ENCODE results near the gene PEX6. TPM values are rescaled to one million over a fixed set of nuclear protein-coding genes. Genes with fewer than 3 reads are reported as not detected.

Gene PEX6
- total RNA-seq, 2 experiments from 2014 or later: 12.8 to 13.6 TPM

- no peak for DNase-seq
- H3K27me3 Mint-ChIP-seq: no peaks in the 10 kb centered on the region
- H3K4me3 Mint-ChIP-seq: peak overlapping the region; percentile 45
- TF ChIP-seq CTCF (IDR thresholded peaks at IDR 0.05): no peak
- POLR2A ChIA-PET: interaction anchor here (0.6 to 3.1 kb wide), 5 partner anchors 29 to 167 kb away, joined by 3 to 65 read pairs (median 58); partner anchors contain the start of genes CNPY3, KLC4, MRPL2 and PEX6
- CTCF ChIA-PET: no interaction called here
- H3K4me1 Mint-ChIP-seq (ENCODE audit: low read depth): peaks cover 46% of the 10 kb centered on the region
- H3K4me1 ChIP-seq (ENCODE audit: insufficient read depth, low read length): peaks cover 51% of the 10 kb centered on the region
- peaks cover 61% of the 10 kb centered on the region for H3K36me3 ChIP-seq (ENCODE audit: insufficient read depth, low read length)
- no peak overlapping the region for H3K27ac ChIP-seq (ENCODE audit: low read depth in 1 of 2, low read length in 2 of 2)
- peak overlapping the region; percentile 81 for H3K27ac Mint-ChIP-seq
- no peak for ATAC-seq (ENCODE audit: poor library complexity)
- intact Hi-C loops (cut with DNase I, micrococcal nuclease): loop anchor here in 1 of 2 experiments (2.0 to 5.0 kb wide), 4 partner anchors 110 to 796 kb away; partner anchors contain the start of genes MRPS10, SRF and UBR2
- no peaks in the 10 kb centered on the region for H3K27me3 ChIP-seq (ENCODE audit: control insufficient read depth in 1 of 2, insufficient read depth in 2 of 2, low read length in 2 of 2)
- no peaks in the 10 kb centered on the region for H3K9me3 Mint-ChIP-seq
- H3K4me3 ChIP-seq (ENCODE audit: low read length): no peak overlapping the region
- H3K9me3 ChIP-seq (ENCODE audit: control insufficient read depth in 1 of 2, insufficient read depth in 1 of 2, low read length in 2 of 2): no peaks in the 10 kb centered on the region
- H3K36me3 Mint-ChIP-seq (ENCODE audit: low read depth): peaks cover 77% of the 10 kb centered on the region
Observed at GRCh38 chr6:43012364-43012763, 33.4 kb upstream of the PEX6 start.

- peaks cover 38% of the 10 kb centered on the region for H3K4me1 Mint-ChIP-seq (ENCODE audit: low read depth)
- Histone ChIP-seq H3K4me1 (ENCODE audit: insufficient read depth, low read length) (peaks cover 39% of the 10 kb centered on the region), H3K27ac (ENCODE audit: low read depth in 1 of 2, low read length in 2 of 2) (no peak overlapping the region), H3K4me3 (ENCODE audit: low read length) (no peak overlapping the region), H3K27me3 (ENCODE audit: control insufficient read depth in 1 of 2, insufficient read depth in 2 of 2, low read length in 2 of 2) (no peaks in the 10 kb centered on the region), H3K9me3 (ENCODE audit: control insufficient read depth in 1 of 2, insufficient read depth in 1 of 2, low read length in 2 of 2) (no peaks in the 10 kb centered on the region), H3K36me3 (ENCODE audit: insufficient read depth, low read length) (peaks cover 62% of the 10 kb centered on the region)
- CTCF ChIA-PET: no interaction called here
- DNase-seq (no peak), ATAC-seq (ENCODE audit: poor library complexity) (no peak)
- H3K4me3 Mint-ChIP-seq: no peak overlapping the region
- no peaks in the 10 kb centered on the region for H3K9me3 Mint-ChIP-seq
- intact Hi-C loops (cut with DNase I, micrococcal nuclease): loop anchor here in 1 of 2 experiments (5.0 kb wide), 3 partner anchors 109 to 449 kb away; partner anchors contain the start of genes SRF and UBR2
- POLR2A ChIA-PET: interaction anchor here (1.2 to 1.7 kb wide), 3 partner anchors 27 to 48 kb away, joined by 3 to 8 read pairs (median 8); partner anchors contain the start of genes KLC4, MRPL2, PEX6 and PPP2R5D
- peaks cover 78% of the 10 kb centered on the region for H3K36me3 Mint-ChIP-seq (ENCODE audit: low read depth)
- no peaks in the 10 kb centered on the region for H3K27me3 Mint-ChIP-seq
- H3K27ac Mint-ChIP-seq: no peak overlapping the region
- TF ChIP-seq CTCF (IDR thresholded peaks at IDR 0.05): no peak
Observed at GRCh38 chr6:43011207-43011606, 32.2 kb upstream of the PEX6 start.

DNA sequence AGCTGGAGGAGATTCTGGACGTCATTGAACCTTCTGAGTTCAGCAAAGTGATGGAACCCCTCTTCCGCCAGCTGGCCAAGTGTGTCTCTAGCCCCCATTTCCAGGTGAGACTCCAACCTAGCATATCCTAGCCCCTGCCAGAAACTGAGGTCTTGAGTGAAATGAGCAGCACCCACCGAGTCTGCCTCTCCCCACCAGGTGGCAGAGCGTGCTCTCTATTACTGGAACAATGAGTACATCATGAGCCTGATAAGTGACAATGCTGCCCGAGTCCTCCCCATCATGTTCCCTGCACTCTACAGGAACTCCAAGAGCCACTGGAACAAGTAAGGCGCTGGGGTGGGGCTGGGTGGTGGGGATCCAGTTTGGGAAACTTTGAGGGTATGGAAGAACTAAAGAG lies 30.1 kb upstream of the PEX6 start:
- Histone ChIP-seq H3K36me3 (ENCODE audit: insufficient read depth, low read length) (peaks cover 63% of the 10 kb centered on the region), H3K9me3 (ENCODE audit: control insufficient read depth in 1 of 2, insufficient read depth in 1 of 2, low read length in 2 of 2) (no peaks in the 10 kb centered on the region), H3K27ac (ENCODE audit: low read depth in 1 of 2, low read length in 2 of 2) (no peak overlapping the region), H3K27me3 (ENCODE audit: control insufficient read depth in 1 of 2, insufficient read depth in 2 of 2, low read length in 2 of 2) (no peaks in the 10 kb centered on the region), H3K4me1 (ENCODE audit: insufficient read depth, low read length) (peaks cover 20% of the 10 kb centered on the region), H3K4me3 (ENCODE audit: low read length) (no peak overlapping the region)
- no peak for ATAC-seq (ENCODE audit: poor library complexity)
- H3K9me3 Mint-ChIP-seq: no peaks in the 10 kb centered on the region
- ChIA-PET CTCF (interaction anchor here (1.5 kb wide), 1 partner anchor 134 kb away, joined by 4 read pairs; no protein-coding TSS in a partner anchor), POLR2A (no interaction called here)
- H3K27me3 Mint-ChIP-seq: no peaks in the 10 kb centered on the region
- H3K27ac Mint-ChIP-seq: no peak overlapping the region
- H3K36me3 Mint-ChIP-seq (ENCODE audit: low read depth): peaks cover 79% of the 10 kb centered on the region
- intact Hi-C loops (cut with DNase I, micrococcal nuclease): loop anchor here in 1 of 2 experiments (1.0 kb wide), 1 partner anchor 134 kb away; no protein-coding TSS in a partner anchor
- no peak overlapping the region for H3K4me3 Mint-ChIP-seq
- H3K4me1 Mint-ChIP-seq (ENCODE audit: low read depth): peaks cover 22% of the 10 kb centered on the region
- peak in 9 of 14 experiments; percentile 15 to 60 (median 33) for DNase-seq
- no peak for TF ChIP-seq CTCF (IDR thresholded peaks at IDR 0.05)
